Panc1 (cell line): ENCODE data around the gene RAB7B.

Experiments used
- POLR2AphosphoS5 ChIP-seq: IDR thresholded peaks from 2 replicates; pipeline ENCODE4 v1.6.1; 2012; ENCODE audit warnings: mild to moderate bottlenecking, low read depth, low read length, moderate library complexity
- TF ChIP-seq, protein P1 (sequence below): fragments of 450-650 bp; IDR thresholded peaks from 2 replicates; pipeline ENCODE4 v1.5.1; 2017; ENCODE audit warnings: mild to moderate bottlenecking

DNA sequence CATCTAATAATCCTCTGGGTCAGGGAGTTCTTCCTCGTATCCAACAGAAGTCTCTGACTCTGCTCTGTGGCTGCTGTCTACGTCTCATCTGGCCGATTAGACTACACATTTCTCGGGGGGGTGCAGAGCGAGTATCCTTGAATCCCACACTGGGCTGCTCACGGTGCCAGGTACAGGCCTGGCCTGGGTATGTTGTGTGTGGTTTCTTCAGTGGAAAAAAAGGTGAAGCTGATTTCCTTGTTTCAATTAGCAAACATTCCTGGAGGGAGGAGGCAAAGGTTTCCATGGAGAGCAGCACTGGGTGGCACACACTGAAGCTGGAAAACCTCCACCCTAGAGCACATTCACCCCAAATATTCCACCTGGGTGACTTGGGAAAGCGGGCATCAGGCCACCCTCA, 2.0 kb upstream of the RAB7B start:
- TF ChIP-seq, protein P1, sequence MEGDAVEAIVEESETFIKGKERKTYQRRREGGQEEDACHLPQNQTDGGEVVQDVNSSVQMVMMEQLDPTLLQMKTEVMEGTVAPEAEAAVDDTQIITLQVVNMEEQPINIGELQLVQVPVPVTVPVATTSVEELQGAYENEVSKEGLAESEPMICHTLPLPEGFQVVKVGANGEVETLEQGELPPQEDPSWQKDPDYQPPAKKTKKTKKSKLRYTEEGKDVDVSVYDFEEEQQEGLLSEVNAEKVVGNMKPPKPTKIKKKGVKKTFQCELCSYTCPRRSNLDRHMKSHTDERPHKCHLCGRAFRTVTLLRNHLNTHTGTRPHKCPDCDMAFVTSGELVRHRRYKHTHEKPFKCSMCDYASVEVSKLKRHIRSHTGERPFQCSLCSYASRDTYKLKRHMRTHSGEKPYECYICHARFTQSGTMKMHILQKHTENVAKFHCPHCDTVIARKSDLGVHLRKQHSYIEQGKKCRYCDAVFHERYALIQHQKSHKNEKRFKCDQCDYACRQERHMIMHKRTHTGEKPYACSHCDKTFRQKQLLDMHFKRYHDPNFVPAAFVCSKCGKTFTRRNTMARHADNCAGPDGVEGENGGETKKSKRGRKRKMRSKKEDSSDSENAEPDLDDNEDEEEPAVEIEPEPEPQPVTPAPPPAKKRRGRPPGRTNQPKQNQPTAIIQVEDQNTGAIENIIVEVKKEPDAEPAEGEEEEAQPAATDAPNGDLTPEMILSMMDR: no peak
- TF ChIP-seq POLR2AphosphoS5: no peak
